MCF 10A (cell line): ENCODE results near the gene CCDC57. TPM values are rescaled to one million over a fixed set of nuclear protein-coding genes. Genes with fewer than 3 reads are reported as not detected.
A peak's percentile ranks its signal among the peaks of the same experiment; 100 is the strongest.

Experiments
- BruUV-seq: library from RNA; stranded (reverse); fragments of 400-500 nt; replicated peaks from 2 replicates; lab custom pipeline; 2021; lab: Mats Ljungman, UMichigan
- CTCF ChIA-PET: fragments of 300-600 bp; sonication (Branson Sonifier 250); formaldehyde crosslinking; extraction: SDS; loops from one replicate; lab custom pipeline; 2021; ENCODE audit warnings: antibody characterized with exemption, inconsistent platforms; lab: Yijun Ruan, JAX
- POLR2A ChIA-PET: fragments of 300-600, 350-650 bp; sonication (Branson Sonifier 250); formaldehyde crosslinking; extraction: SDS; loops from one replicate; lab custom pipeline; 2020; ENCODE audit warnings: antibody characterized with exemption, inconsistent platforms; lab: Yijun Ruan, JAX
- DNase-seq: peaks from one replicate; pipeline ENCODE4 v3.0.0-alpha.2; 2018; ENCODE audit not compliant: unreplicated experiment
- H3K27ac Mint-ChIP-seq: one replicate; pipeline ENCODE4 v1.8.0; 2022; ENCODE audit warnings: mild to moderate bottlenecking, low read depth, mixed read lengths; ENCODE audit not compliant: unreplicated experiment
- H3K27me3 Mint-ChIP-seq: one replicate; pipeline ENCODE4 v1.8.0; 2022; ENCODE audit warnings: mixed read lengths; ENCODE audit not compliant: insufficient read depth, unreplicated experiment
- H3K36me3 Mint-ChIP-seq: one replicate; pipeline ENCODE4 v1.8.0; 2022; ENCODE audit warnings: mild to moderate bottlenecking, moderate library complexity, mixed read lengths; ENCODE audit not compliant: insufficient read depth, unreplicated experiment
- H3K4me1 Mint-ChIP-seq: one replicate; pipeline ENCODE4 v1.8.0; 2022; ENCODE audit warnings: mixed read lengths; ENCODE audit not compliant: insufficient read depth, unreplicated experiment
- H3K4me3 Mint-ChIP-seq: one replicate; pipeline ENCODE4 v1.8.0; 2022; ENCODE audit warnings: mild to moderate bottlenecking, moderate library complexity, mixed read lengths; ENCODE audit not compliant: unreplicated experiment
- H3K9me3 Mint-ChIP-seq: one replicate; pipeline ENCODE4 v1.8.0; 2022; ENCODE audit warnings: mixed read lengths; ENCODE audit not compliant: unreplicated experiment
- intact Hi-C: fragments of 100-400 bp; cut with micrococcal nuclease; formaldehyde crosslinking; loops from 2 replicates; pipeline ENCODE4 v1.14.1; 2022
- microRNA-seq: library from miRNA; unstranded; fragments of <30 nt; microRNA quantifications from one replicate; pipeline ENCODE4 v1.2.0, GENCODE V29; 2022
- total RNA-seq: library from RNA; stranded (reverse); gene quantifications from 2 replicates; pipeline ENCODE4 v1.2.3, GENCODE V29; 2022
- TF ChIP-seq, protein P1 (sequence below): fragments of 200-600 bp; IDR thresholded peaks from one replicate; pipeline ENCODE4 v1.8.0; 2022; ENCODE audit warnings: antibody characterized with exemption, mild to moderate bottlenecking; ENCODE audit not compliant: unreplicated experiment

CCDC57 gene
- total RNA-seq, 1 experiment from 2014 or later, result 86.8 TPM

DNA sequence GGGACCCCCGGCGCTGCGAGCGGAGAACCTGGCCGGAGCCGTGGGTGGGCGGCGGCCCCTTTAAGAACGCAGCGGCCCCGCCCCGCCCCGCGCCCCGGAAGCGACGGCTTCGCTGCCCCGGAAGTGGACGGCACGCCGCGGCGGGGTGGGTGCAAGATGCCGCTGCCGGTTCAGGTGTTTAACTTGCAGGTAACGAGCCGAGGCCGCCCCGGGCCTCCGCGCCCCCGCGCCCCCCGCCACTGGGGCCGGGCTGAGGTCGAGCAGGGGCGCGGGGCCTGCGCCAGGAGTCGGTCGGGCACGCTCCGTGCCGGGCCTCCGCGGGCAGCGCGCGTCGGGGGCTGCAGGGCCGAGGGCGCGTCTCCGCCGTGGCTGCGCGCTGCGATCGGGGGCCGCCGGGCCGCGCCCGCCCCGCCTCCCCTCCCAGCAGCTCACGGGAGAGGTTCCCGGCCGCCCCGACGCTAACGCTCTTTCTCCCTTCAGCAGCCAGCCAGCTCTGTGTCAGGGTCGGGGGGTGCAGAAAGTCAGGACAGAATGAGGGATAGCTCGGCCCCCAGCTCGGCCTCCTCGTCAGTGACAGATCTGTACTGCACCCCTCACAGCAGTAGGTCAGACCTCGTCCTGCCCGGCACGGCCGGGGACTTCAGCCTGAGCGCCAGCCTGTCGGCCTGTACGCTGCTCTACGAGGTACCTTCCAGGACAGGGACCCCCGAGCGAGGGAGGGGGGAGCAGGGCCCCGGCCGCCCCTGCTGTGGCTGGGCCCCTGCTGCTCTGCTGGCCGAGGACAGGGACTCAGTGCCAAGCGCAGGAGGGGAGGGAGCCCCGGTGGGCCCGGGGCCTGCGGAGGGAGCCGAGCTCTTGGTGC lies 160.6 kb downstream of the CCDC57 start, which contains the start of the genes GPS1 and RFNG:
TSS of gene GPS1 (plus strand) at position 123 of the 862 bp plus-strand sequence. CDS start at position 157, 34 bp downstream.
TSS of gene RFNG (minus strand) at position 36 of the 862 bp plus-strand sequence. CDS start 45 bp downstream, outside the sequence.
- intact Hi-C loops, result no loop called here
- H3K9me3 Mint-ChIP-seq, result no peaks in the 10 kb centered on the region
- H3K4me3 Mint-ChIP-seq, result peak within 1 kb of the TSS; percentile 75
- no peak within 1 kb of the TSS for H3K27ac Mint-ChIP-seq
- H3K36me3 Mint-ChIP-seq, result peaks cover 30% of the 10 kb centered on the region
- TSS peak; percentile 17 for BruUV-seq
- DNase-seq, result peak; percentile 59
- CTCF ChIA-PET, result interaction anchor here (0.5 to 2.0 kb wide), 4 partner anchors 16 to 273 kb away, joined by 3 to 7 read pairs (median 5); partner anchors contain the start of gene NOTUM
- no peaks in the 10 kb centered on the region for H3K4me1 Mint-ChIP-seq
- TF ChIP-seq, protein P1, sequence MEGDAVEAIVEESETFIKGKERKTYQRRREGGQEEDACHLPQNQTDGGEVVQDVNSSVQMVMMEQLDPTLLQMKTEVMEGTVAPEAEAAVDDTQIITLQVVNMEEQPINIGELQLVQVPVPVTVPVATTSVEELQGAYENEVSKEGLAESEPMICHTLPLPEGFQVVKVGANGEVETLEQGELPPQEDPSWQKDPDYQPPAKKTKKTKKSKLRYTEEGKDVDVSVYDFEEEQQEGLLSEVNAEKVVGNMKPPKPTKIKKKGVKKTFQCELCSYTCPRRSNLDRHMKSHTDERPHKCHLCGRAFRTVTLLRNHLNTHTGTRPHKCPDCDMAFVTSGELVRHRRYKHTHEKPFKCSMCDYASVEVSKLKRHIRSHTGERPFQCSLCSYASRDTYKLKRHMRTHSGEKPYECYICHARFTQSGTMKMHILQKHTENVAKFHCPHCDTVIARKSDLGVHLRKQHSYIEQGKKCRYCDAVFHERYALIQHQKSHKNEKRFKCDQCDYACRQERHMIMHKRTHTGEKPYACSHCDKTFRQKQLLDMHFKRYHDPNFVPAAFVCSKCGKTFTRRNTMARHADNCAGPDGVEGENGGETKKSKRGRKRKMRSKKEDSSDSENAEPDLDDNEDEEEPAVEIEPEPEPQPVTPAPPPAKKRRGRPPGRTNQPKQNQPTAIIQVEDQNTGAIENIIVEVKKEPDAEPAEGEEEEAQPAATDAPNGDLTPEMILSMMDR, result no peak
- POLR2A ChIA-PET, result interaction anchor here (0.9 to 3.0 kb wide), 8 partner anchors 12 to 47 kb away, joined by 3 to 14 read pairs (median 5); partner anchors contain the start of genes CENPX, DCXR, DUS1L and FASN
- no peaks in the 10 kb centered on the region for H3K27me3 Mint-ChIP-seq

Small RNAs within 50 kb of the gene (microRNA-seq; reads per million reads assigned to microRNA genes)
- 2.0 reads per million, percentile 14 among the genes with 10 or more reads in this experiment for gene MIR6787

Other genes starting within 250 kb of the CCDC57 start
- gene ASPSCR1, start 235.2 kb downstream of the CCDC57 start, total RNA-seq, result 24.9 and 29.7 TPM in 2 replicates
- gene CENPX, start 190.0 kb downstream of the CCDC57 start, total RNA-seq, result 27.6 and 35.6 TPM in 2 replicates
- gene LRRC45, start 189.5 kb downstream of the CCDC57 start, total RNA-seq, result 2.6 and 3.4 TPM in 2 replicates
- 7.1 and 9.7 TPM in 2 replicates for gene RAC3, start 181.2 kb downstream of the CCDC57 start, total RNA-seq
- gene DCXR, start 175.1 kb downstream of the CCDC57 start, total RNA-seq, result 77.9 and 111 TPM in 2 replicates
- gene RFNG, start 161.0 kb downstream of the CCDC57 start, total RNA-seq, result 37.9 and 38.0 TPM in 2 replicates
- gene GPS1, start 160.9 kb downstream of the CCDC57 start, total RNA-seq, result 96.6 and 100 TPM in 2 replicates
- gene DUS1L, start 147.0 kb downstream of the CCDC57 start, total RNA-seq, result 116 and 123 TPM in 2 replicates
- gene FASN, start 114.6 kb downstream of the CCDC57 start, total RNA-seq, result 114 and 120 TPM in 2 replicates
- gene SLC16A3, start 16.2 kb upstream of the CCDC57 start, total RNA-seq, result 268 and 350 TPM in 2 replicates
- 191 and 193 TPM in 2 replicates for gene CSNK1D, start 60.9 kb upstream of the CCDC57 start, total RNA-seq
- 0.63 and 0.71 TPM in 2 replicates for gene CD7, start 104.8 kb upstream of the CCDC57 start, total RNA-seq
- 7.5 and 13.4 TPM in 2 replicates for gene SECTM1, start 120.9 kb upstream of the CCDC57 start, total RNA-seq
- gene TEX19, start 146.4 kb upstream of the CCDC57 start, total RNA-seq, result not detected in 2 replicates
- not detected in 2 replicates for gene UTS2R, start 158.9 kb upstream of the CCDC57 start, total RNA-seq
- 14.8 and 16.2 TPM in 2 replicates for gene HEXD, start 205.5 kb upstream of the CCDC57 start, total RNA-seq
- 16.5 and 21.1 TPM in 2 replicates for gene OGFOD3, start 205.7 kb upstream of the CCDC57 start, total RNA-seq
- 38.0 and 45.4 TPM in 2 replicates for gene CYBC1, start 237.9 kb upstream of the CCDC57 start, total RNA-seq
- gene NARF, start 245.9 kb upstream of the CCDC57 start, total RNA-seq, result 20.6 TPM in 2 replicates